ENCODE data around the gene C3AR1.
A peak's percentile ranks its signal among the peaks of the same experiment; 100 is the strongest.
"Not testable (repeated sequence)": the region's sequence is repeated elsewhere in the genome, so short reads cannot be mapped to it uniquely, and the experiment has no call there.

C3AR1 gene

DNA sequence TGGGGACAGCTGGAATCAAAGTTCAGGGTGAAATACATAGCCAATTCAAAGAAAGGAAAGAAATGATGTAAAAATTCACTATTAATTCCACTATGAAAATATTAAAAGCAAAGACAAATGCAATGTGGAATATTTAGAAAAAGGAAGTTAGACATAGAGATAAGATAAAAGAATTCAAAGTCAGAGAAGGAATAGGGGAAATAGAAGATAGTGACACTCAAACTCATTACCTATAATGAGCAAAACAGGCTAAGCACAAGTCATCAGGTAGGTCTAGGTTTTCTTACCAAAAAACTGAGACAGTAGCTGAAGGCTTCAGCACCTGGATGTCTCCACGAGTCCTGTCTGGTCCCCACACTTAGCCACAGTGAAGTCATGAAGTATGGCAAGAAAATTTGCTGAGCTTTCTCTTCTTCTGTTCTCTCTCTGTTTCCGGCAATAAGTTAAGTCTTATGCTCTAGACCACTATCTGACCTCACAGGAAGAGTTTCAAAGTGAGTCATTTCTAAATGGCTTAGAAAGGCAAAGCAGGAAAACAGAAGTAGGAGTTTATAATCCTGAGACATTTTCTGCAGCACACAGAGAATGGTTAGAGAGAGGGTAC lies at the start of gene C3AR1:
Gene C3AR1 (minus strand): TSS at position 369 of the 604 bp plus-strand sequence. CDS start 6,174 bp downstream, outside the sequence.
- DNase-seq = peak; percentile 24

GRCh38 chr12:8113117-8113516 lies 47.0 kb upstream of the C3AR1 start:
- not testable (repeated sequence) for DNase-seq

- peak; percentile 59 for DNase-seq
Measured at GRCh38 chr12:8108808-8109398, 42.7 kb upstream of the C3AR1 start.

- DNase-seq = no peak
Measured at GRCh38 chr12:8099235-8099634, 33.1 kb upstream of the C3AR1 start.

GRCh38 chr12:8096281-8096915 lies 30.2 kb upstream of the C3AR1 start:
- DNase-seq = no peak

GRCh38 chr12:8093291-8093690 lies 27.1 kb upstream of the C3AR1 start:
- DNase-seq = no peak

- no peak for DNase-seq
Measured at GRCh38 chr12:8089716-8090115, 23.6 kb upstream of the C3AR1 start.

- DNase-seq = not testable (repeated sequence)
Measured at GRCh38 chr12:8089277-8089676, 23.1 kb upstream of the C3AR1 start.

- peak; percentile 34 for DNase-seq
Measured at GRCh38 chr12:8088574-8088973, 22.4 kb upstream of the C3AR1 start.

GRCh38 chr12:8087666-8088065 lies 21.5 kb upstream of the C3AR1 start:
- no peak for DNase-seq

GRCh38 chr12:8084351-8084750 lies 18.2 kb upstream of the C3AR1 start:
- not testable (repeated sequence) for DNase-seq

GRCh38 chr12:8082808-8083100 lies 16.6 kb upstream of the C3AR1 start:
- no peak for DNase-seq

DNA sequence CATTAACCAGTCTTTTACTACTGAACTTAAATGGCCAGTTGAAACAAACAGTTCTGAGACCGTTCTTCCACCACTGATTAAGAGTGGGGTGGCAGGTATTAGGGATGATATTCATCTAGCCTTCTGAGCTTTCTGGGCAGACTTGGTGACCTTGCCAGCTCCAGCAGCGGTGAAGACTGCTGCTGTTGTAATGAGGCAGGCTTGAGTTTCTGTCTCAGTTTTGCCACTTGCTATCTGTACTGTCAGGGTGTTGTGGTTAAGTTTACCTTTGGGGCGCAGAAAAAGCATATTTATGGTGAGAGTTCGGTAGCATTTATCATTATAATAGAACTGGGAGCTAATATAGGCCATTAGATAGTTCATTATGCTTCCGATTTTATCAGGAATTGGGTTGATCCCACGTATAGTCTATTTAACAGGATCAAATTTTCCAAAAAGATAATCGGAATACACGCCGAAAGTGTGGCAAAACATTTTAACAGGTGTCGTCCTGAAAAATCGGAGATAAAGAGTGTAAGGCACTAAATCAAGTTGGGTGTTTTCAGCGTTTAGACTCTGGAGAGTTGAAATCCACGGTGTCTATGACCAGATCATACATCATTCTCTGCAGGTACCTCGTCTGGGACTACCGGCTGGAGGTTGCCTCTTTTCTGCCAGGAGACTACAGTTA lies 15.2 kb upstream of the C3AR1 start:
- peak; percentile 8 for DNase-seq

DNA sequence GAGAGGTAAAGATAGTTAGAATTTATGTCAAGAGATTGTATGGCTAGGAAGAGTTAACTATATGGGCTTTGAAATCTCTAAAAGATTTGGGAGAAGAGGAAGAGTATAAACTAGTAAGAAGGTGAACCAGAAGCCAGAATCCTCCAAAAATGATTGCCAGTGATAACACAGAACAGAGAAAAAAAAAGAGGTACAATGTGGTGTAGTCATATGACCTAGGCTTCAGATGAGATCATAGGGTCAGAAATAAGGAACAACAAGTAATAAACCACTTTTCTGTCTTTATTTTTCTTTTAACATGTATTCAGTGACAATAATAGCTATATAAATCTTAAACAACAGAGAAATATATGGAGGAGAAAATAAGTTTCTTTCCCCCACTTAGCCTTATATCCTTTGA lies 14.0 kb upstream of the C3AR1 start:
- DNase-seq = no peak

- no peak for DNase-seq
Measured at GRCh38 chr12:8078916-8079315, 12.8 kb upstream of the C3AR1 start.

GRCh38 chr12:8078398-8078797 lies 12.2 kb upstream of the C3AR1 start:
- peak; percentile 59 for DNase-seq

DNA sequence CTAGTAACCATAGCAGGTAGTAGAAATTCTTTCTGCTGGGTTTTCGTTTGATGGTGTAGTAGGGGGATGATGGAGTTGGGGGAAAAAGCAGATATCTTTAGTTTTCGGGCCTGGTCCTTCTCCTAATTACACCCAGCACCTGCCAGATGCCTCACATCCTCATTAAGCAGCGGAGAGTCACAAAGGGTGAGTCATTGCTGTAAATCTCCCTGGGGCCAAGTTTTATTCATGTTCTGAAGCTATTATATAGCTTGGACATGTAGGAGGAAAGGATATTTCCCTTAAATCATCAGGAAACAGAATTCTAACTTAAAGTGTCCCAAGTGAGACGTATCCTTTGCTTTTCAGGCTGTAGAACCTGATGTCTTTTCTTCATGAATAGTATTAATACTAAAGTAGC lies 11.0 kb upstream of the C3AR1 start:
- no peak for DNase-seq

DNA sequence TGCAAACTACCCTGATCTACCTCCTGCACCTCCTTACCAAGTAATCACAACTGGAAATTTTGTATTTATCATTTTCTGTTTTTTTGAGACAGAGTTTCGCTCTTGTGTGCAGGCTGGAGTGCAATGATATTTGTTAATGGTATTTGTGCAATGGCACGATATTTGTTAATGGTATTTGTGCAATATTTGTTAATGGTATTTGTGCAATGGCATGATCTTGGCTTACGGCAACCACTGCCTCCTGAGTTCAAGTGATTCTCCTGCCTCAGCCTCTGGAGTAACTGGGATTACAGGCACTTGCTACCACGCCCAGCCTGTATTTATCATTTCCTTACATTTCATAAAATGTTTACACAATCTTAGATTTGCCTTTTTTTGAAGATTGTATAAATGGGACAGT lies 10.2 kb upstream of the C3AR1 start:
- no peak for DNase-seq

DNA sequence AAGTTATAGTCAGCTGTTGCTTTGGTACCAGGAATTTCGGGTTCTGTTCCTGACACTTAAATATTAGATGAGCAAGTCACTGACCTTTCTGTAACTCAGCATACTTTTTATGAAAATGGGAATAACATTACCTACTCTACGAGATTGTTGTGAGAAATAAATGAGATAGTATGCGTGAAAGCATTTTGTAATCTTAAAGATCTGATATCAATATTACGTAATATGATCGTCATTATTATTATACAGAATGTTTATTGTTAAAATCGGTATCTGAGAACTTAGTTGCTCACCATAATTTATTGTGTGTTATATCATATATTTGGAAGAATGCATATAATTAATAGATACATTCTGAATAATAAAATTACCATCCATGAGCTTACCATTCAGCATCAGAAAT lies 9.8 kb upstream of the C3AR1 start:
- no peak for DNase-seq

- DNase-seq = not testable (repeated sequence)
Measured at GRCh38 chr12:8071820-8072219, 5.7 kb upstream of the C3AR1 start.

GRCh38 chr12:8069582-8069981 lies 3.4 kb upstream of the C3AR1 start:
- DNase-seq = no peak

GRCh38 chr12:8064131-8064530 lies 2.0 kb downstream of the C3AR1 start:
- no peak for DNase-seq

DNA sequence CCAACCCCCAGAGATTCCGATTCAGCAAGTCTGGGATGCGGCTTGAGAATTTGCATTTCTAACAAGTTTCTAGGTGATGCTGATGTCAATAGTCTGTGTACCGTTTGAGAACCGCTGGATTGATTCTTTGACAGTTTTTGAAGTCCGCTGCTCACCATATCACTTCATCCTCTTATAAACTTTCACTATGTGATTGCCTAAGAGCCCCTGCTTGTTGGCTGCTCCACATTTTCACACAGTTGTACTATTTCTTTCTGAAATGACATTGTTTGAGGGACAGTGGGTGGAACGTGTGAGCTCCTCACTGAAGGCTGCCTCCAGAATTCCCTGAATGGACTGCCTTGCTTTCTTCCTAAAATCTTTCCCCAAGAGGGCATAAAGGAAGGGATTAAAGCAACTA lies 7.7 kb downstream of the C3AR1 start:
- DNase-seq = no peak

DNA sequence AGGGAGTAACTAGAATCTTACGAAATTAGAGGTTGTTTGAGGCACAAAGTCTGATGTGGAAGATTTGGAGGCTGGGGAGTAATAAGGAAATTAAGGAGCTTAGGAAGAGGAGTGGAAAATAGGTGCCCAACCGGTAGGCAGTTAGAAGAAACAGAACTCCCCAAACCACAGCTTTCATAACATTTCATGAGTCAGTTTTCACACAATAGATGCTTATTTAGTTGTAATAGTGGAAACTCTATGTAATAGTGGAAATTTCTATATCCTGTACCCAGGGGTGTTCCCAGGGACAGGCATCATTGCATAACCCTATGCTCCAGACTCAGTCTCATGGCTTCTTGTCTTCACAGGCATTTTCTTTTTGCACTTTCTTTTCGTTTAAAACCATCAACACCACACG lies 8.3 kb downstream of the C3AR1 start:
- DNase-seq = no peak

Data from activated effector memory CD4-positive, alpha-beta T cell treated with Interleukin-2 at 50 U/mL for 16 hours (primary cell).